Epithelial cell of esophagus (primary cell): ENCODE results near the gene MID2.
"Not testable (repeated sequence)": the region's sequence is repeated elsewhere in the genome, so short reads cannot be mapped to it uniquely, and the experiment has no call there.

Experiments used
- DNase-seq: peaks from one replicate; pipeline ENCODE4 v3.0.0; 2010; ENCODE audit warnings: low read depth
- H3K4me3 ChIP-seq: 2 replicates; pipeline ENCODE4 v1.5.1; 2011; ENCODE audit warnings: mild to moderate bottlenecking, low read length, control low read depth
- CTCF ChIP-seq: IDR thresholded peaks from 2 replicates; pipeline ENCODE4 v1.5.1; 2011; ENCODE audit warnings: low read depth, mild to moderate bottlenecking, low read length, control low read depth, inconsistent platforms; ENCODE audit not compliant: insufficient read depth; ENCODE audit errors: missing control alignments

Gene MID2

GRCh38 chrX:107805179-107805578 is 20.5 kb upstream of the MID2 start:
- no peak for DNase-seq
- no peak overlapping the region for H3K4me3 ChIP-seq
- no peak for TF ChIP-seq CTCF

GRCh38 chrX:107810053-107810452 is 15.6 kb upstream of the MID2 start:
- H3K4me3 ChIP-seq, DNase-seq: not testable (repeated sequence)

- H3K4me3 ChIP-seq = no peak overlapping the region
- DNase-seq = no peak
- TF ChIP-seq CTCF = no peak
These were observed 6.7 kb upstream of the MID2 start for GRCh38 chrX:107818900-107819521.

GRCh38 chrX:107823042-107823441 is 2.6 kb upstream of the MID2 start:
- H3K4me3 ChIP-seq = no peak overlapping the region
- DNase-seq = peak; percentile 59
- no peak for TF ChIP-seq CTCF

GRCh38 chrX:107823456-107823855 is 2.2 kb upstream of the MID2 start:
- DNase-seq = peak; percentile 14
- TF ChIP-seq CTCF = no peak
- H3K4me3 ChIP-seq = no peak overlapping the region

- peak; percentile 33 for DNase-seq
- peak overlapping the region; percentile 50 for H3K4me3 ChIP-seq
These were observed 768 bp downstream of the MID2 start for GRCh38 chrX:107826238-107827029.

More at GRCh38 chrX:107826238-107827029, 768 bp downstream of the MID2 start:
- no peak for TF ChIP-seq CTCF
